Gastrocnemius medialis (tissue), 4 donors: ENCODE data around the gene ITGAE.

Experiments
- CTCF ChIP-seq, 5 experiments: fragments of 450-650 bp in 3 of 5; fragments of 200-600 bp in 2 of 5; sonication (generic) in 2 of 5; IDR thresholded peaks in 4 of 5; conservative IDR thresholded peaks in 1 of 5; 1 replicate in 4 of 5; 2 replicates in 1 of 5; pipeline ENCODE4 v1.5.1; 2016 to 2019; ENCODE audit warnings: antibody characterized with exemption in 5 of 5, mild to moderate bottlenecking in 3 of 5, moderate library complexity in 3 of 5
- POLR2A ChIP-seq, 2 donors: fragments of 450-650 bp; IDR thresholded peaks; one replicate each; pipeline ENCODE4 v1.6.1; 2017; ENCODE audit warnings: antibody characterized with exemption in 2 of 2, mild to moderate bottlenecking in 2 of 2, moderate library complexity in 2 of 2

- TF ChIP-seq CTCF (IDR thresholded peaks at IDR 0.05 in 4 of 5, conservative IDR thresholded peaks at IDR 0.05 in 1 of 5), result no peak
- no peak for TF ChIP-seq POLR2A (IDR thresholded peaks at IDR 0.05)
Observed at GRCh38 chr17:3770466-3770865, 30.5 kb downstream of the ITGAE start.
